Fibroblast of lung (primary cell): ENCODE data around the gene ADGRV1.

ENCODE experiments used
- CTCF ChIP-seq, 2 donors: IDR thresholded peaks in 1 of 2; conservative IDR thresholded peaks in 1 of 2; 1 replicate in 1 of 2; 2 replicates in 1 of 2; pipeline ENCODE4 v1.5.1; 2011 to 2012; ENCODE audit warnings: low read length in 2 of 2, control low read depth in 1 of 2, inconsistent platforms in 1 of 2, low read depth in 1 of 2, mild to moderate bottlenecking in 1 of 2
- EZH2 ChIP-seq: IDR thresholded peaks from 2 replicates; pipeline ENCODE4 v1.5.1; 2012; ENCODE audit warnings: low read length, control low read depth, mild to moderate bottlenecking; ENCODE audit errors: missing control alignments

GRCh38 chr5:91032125-91032524 lies 473.5 kb downstream of the ADGRV1 start:
- TF ChIP-seq CTCF (conservative IDR thresholded peaks at IDR 0.05 in 1 of 2, IDR thresholded peaks at IDR 0.05 in 1 of 2; ENCODE audit: low read depth in 1 of 2, low read length in 2 of 2) (no peak), EZH2 (no peak)
